Trophoblast cell (in vitro differentiated cells and primary cell): Measurements from ENCODE around the gene FSTL1.

Experiments
- DNase-seq, 2 donors: peaks; one replicate each; pipeline ENCODE4 v3.0.0-alpha.2; 2016
- H2AFZ ChIP-seq: 2 replicates; pipeline ENCODE4 v1.6.1; 2013; ENCODE audit warnings: low read length, moderate library complexity, mild to moderate bottlenecking; ENCODE audit not compliant: insufficient read depth, poor library complexity
- H2AK5ac ChIP-seq: 2 replicates; pipeline ENCODE4 v1.6.1; 2013; ENCODE audit warnings: mild to moderate bottlenecking, low read length
- H2BK120ac ChIP-seq: 2 replicates; pipeline ENCODE4 v1.6.1; 2013; ENCODE audit warnings: low read length, mild to moderate bottlenecking, moderate library complexity; ENCODE audit not compliant: insufficient read depth, poor library complexity
- H2BK12ac ChIP-seq: 2 replicates; pipeline ENCODE4 v1.6.1; 2013; ENCODE audit warnings: mild to moderate bottlenecking, low read length, moderate library complexity
- H2BK5ac ChIP-seq: 2 replicates; pipeline ENCODE4 v1.6.1; 2013; ENCODE audit warnings: low read length, low read depth, moderate library complexity, mild to moderate bottlenecking; ENCODE audit not compliant: poor library complexity
- H3K14ac ChIP-seq: 2 replicates; pipeline ENCODE4 v1.6.1; 2013; ENCODE audit warnings: mild to moderate bottlenecking, low read length
- H3K18ac ChIP-seq: 2 replicates; pipeline ENCODE4 v1.6.1; 2013; ENCODE audit warnings: mild to moderate bottlenecking, low read length
- H3K23ac ChIP-seq: 2 replicates; pipeline ENCODE4 v1.6.1; 2013; ENCODE audit warnings: low read length
- H3K27ac ChIP-seq: 2 replicates; pipeline ENCODE4 v1.5.1; 2013; ENCODE audit warnings: low read depth, mild to moderate bottlenecking, inconsistent platforms, low read length, moderate library complexity
- H3K27me3 ChIP-seq: 2 replicates; pipeline ENCODE4 v1.6.1; 2013; ENCODE audit warnings: inconsistent platforms, mild to moderate bottlenecking, low read length, moderate library complexity; ENCODE audit not compliant: insufficient read depth
- H3K36me3 ChIP-seq, 2 experiments: 1 replicate in 1 of 2; 2 replicates in 1 of 2; pipeline ENCODE4 v1.6.1; 2013; ENCODE audit warnings: low read length in 2 of 2, mild to moderate bottlenecking in 2 of 2, moderate library complexity in 1 of 2; ENCODE audit not compliant: insufficient read depth in 2 of 2, control insufficient read depth in 1 of 2
- H3K4ac ChIP-seq: 2 replicates; pipeline ENCODE4 v1.6.1; 2013; ENCODE audit warnings: low read depth, mild to moderate bottlenecking, low read length, moderate library complexity
- H3K4me1 ChIP-seq, 2 experiments: 1 replicate in 1 of 2; 2 replicates in 1 of 2; pipeline ENCODE4 v1.6.1; 2013; ENCODE audit warnings: low read length in 2 of 2, mild to moderate bottlenecking in 2 of 2, moderate library complexity in 1 of 2; ENCODE audit not compliant: insufficient read depth in 2 of 2, control insufficient read depth in 1 of 2
- H3K4me2 ChIP-seq: 2 replicates; pipeline ENCODE4 v1.6.1; 2013; ENCODE audit warnings: inconsistent platforms, mild to moderate bottlenecking, low read length, moderate library complexity
- H3K4me3 ChIP-seq: 2 replicates; pipeline ENCODE4 v1.5.1; 2013; ENCODE audit warnings: mild to moderate bottlenecking, low read depth, low read length, inconsistent platforms
- H3K79me1 ChIP-seq: one replicate; pipeline ENCODE4 v1.6.1; 2013; ENCODE audit warnings: low read length
- H3K79me2 ChIP-seq: 2 replicates; pipeline ENCODE4 v1.6.1; 2013; ENCODE audit warnings: low read length, mild to moderate bottlenecking; ENCODE audit not compliant: control insufficient read depth, insufficient read depth, poor library complexity
- H3K9ac ChIP-seq: 2 replicates; pipeline ENCODE4 v1.6.1; 2013; ENCODE audit warnings: mild to moderate bottlenecking, low read length
- H3K9me3 ChIP-seq: 2 replicates; pipeline ENCODE4 v1.6.1; 2013; ENCODE audit warnings: low read depth, mild to moderate bottlenecking, control low read depth, inconsistent platforms, low read length; ENCODE audit not compliant: insufficient read depth
- H4K12ac ChIP-seq: 2 replicates; pipeline ENCODE4 v1.6.1; 2013; ENCODE audit warnings: low read depth, mild to moderate bottlenecking, low read length, moderate library complexity
- H4K8ac ChIP-seq: 2 replicates; pipeline ENCODE4 v1.6.1; 2013; ENCODE audit warnings: low read depth, mild to moderate bottlenecking, low read length, moderate library complexity
- H4K91ac ChIP-seq: one replicate; pipeline ENCODE4 v1.6.1; 2013; ENCODE audit warnings: low read depth, mild to moderate bottlenecking, low read length, moderate library complexity
- WGBS: extraction: QIAGEN DNeasy Blood & Tissue Kit; methylation state at CpG from one replicate; pipeline ENCODE4 v1.1.7; 2013; ENCODE audit warnings: missing lambda C conversion rate; ENCODE audit not compliant: insufficient read length, insufficient coverage; ENCODE audit errors: extremely low coverage; 5-methylcytosine and 5-hydroxymethylcytosine counted together

Gene FSTL1

DNA sequence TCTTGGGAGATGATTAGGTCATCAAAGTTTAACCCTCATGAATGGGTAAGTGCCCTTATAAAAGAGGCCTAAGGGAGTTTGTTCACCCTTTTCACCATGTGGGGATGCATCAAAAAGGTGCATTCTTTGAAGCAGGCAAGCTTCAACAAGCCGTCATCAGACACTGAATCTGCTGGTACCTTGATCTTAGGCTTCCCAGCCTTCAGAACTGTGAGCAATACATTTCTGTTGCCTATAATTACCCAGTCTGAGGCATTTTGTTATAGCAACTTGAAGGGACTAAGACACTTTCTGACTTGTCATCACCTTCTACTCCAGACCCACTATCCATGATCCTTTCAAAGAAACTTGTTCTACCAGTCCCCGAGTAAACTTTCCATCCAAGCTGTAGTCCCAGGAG lies 57.0 kb downstream of the FSTL1 start:
- Histone ChIP-seq H4K91ac (no peak overlapping the region), H2BK120ac (no peak overlapping the region), H3K9me3 (no peaks in the 10 kb centered on the region), H4K12ac (no peak overlapping the region), H3K79me2 (no peaks in the 10 kb centered on the region), H2BK12ac (no peak overlapping the region), H3K4me3 (no peak overlapping the region), H3K27ac (no peak overlapping the region), H2AK5ac (no peak overlapping the region), H3K27me3 (no peaks in the 10 kb centered on the region), H3K79me1 (no peaks in the 10 kb centered on the region), H2BK5ac (no peak overlapping the region), H3K18ac (no peak overlapping the region), H3K9ac (no peak overlapping the region), H3K36me3 (peaks cover 11 to 39% of the 10 kb centered on the region in 2 experiments), H3K23ac (no peak overlapping the region), H3K4me1 (no peaks in the 10 kb centered on the region), H4K8ac (no peak overlapping the region), H3K14ac (no peak overlapping the region), H3K4me2 (no peak overlapping the region), H3K4ac (no peak overlapping the region), H2AFZ (no peak overlapping the region)
- DNase-seq, result peak; percentile 88 to 98
- WGBS, result no CpG with 5 or more reads among the region's 2 CpGs

DNA sequence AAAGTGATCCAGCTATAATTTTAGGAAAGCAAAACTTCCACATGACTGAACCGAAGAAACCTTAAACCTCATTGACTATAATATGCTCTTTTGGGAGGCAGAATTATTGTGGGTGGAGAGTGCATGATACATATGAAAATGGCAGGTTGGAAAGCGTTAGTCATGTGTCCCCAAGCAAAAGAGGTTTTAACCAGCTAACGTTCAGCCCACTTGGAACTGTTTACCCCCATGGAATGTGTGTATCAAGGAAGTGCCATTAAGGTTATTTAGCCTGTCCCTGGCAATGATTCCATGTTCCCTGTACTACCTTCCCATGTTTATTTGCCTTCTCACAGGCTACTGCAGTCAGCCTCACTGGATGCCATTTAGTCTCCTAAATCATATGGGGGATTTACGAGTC lies 57.5 kb downstream of the FSTL1 start:
- Histone ChIP-seq H3K4ac (no peak overlapping the region), H3K79me1 (no peaks in the 10 kb centered on the region), H3K4me2 (no peak overlapping the region), H3K27ac (no peak overlapping the region), H2BK120ac (no peak overlapping the region), H3K9me3 (no peaks in the 10 kb centered on the region), H2AFZ (no peak overlapping the region), H3K14ac (no peak overlapping the region), H3K27me3 (no peaks in the 10 kb centered on the region), H3K4me1 (no peaks in the 10 kb centered on the region), H3K36me3 (peaks cover 10 to 36% of the 10 kb centered on the region in 2 experiments), H2BK5ac (no peak overlapping the region), H2BK12ac (no peak overlapping the region), H3K18ac (no peak overlapping the region), H3K4me3 (no peak overlapping the region), H4K12ac (no peak overlapping the region), H3K9ac (no peak overlapping the region), H3K23ac (no peak overlapping the region), H4K8ac (no peak overlapping the region), H2AK5ac (no peak overlapping the region), H3K79me2 (no peaks in the 10 kb centered on the region), H4K91ac (no peak overlapping the region)
- WGBS, result no CpG with 5 or more reads among the region's 4 CpGs
- peak; percentile 9 to 60 for DNase-seq

DNA sequence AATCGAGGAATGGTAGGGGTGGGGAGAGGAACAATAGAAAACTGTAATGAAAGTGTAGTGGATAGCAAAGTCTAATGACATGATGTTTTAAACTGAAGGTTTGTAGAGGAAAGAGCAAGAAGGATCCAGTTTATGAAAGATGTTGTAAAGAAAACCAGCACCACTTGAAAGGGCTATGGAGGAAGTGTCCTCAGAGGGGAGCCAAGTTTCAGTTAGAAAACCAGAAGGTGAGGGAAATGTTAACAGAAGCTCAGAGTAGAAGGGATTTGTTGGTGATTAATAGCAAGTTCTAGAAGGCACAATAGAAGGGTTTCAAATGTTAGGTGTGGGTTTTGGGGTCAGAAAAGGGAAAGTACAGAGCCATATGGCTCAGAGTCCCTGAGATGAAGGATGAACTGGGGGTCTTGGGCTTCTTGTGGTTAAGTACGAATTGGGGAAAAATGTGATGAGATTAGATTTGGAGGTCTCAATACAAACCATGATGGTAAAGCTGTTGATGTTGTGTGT lies 67.8 kb downstream of the FSTL1 start:
- Histone ChIP-seq H3K79me1 (no peaks in the 10 kb centered on the region), H2AFZ (no peak overlapping the region), H3K27ac (no peak overlapping the region), H3K9me3 (no peaks in the 10 kb centered on the region), H3K4ac (no peak overlapping the region), H3K18ac (no peak overlapping the region), H2BK12ac (no peak overlapping the region), H3K23ac (no peak overlapping the region), H4K12ac (no peak overlapping the region), H3K4me1 (no peaks in the 10 kb centered on the region), H3K14ac (no peak overlapping the region), H2AK5ac (no peak overlapping the region), H4K91ac (no peak overlapping the region), H2BK120ac (no peak overlapping the region), H3K4me3 (no peak overlapping the region), H3K79me2 (no peaks in the 10 kb centered on the region), H3K27me3 (no peaks in the 10 kb centered on the region), H3K36me3 (no peaks in the 10 kb centered on the region), H4K8ac (no peak overlapping the region), H3K9ac (no peak overlapping the region), H2BK5ac (no peak overlapping the region), H3K4me2 (no peak overlapping the region)
- no peak for DNase-seq
- no CpG with 5 or more reads among the region's 2 CpGs for WGBS

DNA sequence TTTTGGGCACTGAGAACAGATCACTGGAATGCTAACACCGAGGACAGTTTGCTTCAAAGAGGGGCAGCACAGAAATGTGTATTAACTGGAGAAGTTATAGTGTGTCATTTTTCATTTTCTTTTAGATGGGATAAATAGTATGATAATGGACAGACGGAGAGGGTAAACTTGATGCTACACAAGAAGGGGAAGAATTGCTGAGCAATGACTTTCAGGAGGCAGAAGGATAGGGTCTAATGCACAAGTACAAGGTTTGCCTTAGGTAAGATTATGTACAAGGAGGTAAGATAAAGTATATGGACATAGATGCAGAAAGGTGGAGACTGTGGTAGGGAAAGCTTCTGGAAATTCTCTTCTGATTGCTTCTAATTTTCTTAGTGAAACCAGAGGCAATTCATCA lies 69.3 kb downstream of the FSTL1 start:
- Histone ChIP-seq H2BK12ac (no peak overlapping the region), H3K27me3 (no peaks in the 10 kb centered on the region)
- WGBS, result no CpG with 5 or more reads among the region's 2 CpGs

More for the DNA sequence above, 69.3 kb downstream of the FSTL1 start:
- Histone ChIP-seq H4K91ac (no peak overlapping the region), H3K27ac (no peak overlapping the region), H3K9ac (no peak overlapping the region), H2BK5ac (no peak overlapping the region), H3K4ac (no peak overlapping the region), H3K79me2 (no peaks in the 10 kb centered on the region), H4K8ac (no peak overlapping the region), H3K23ac (no peak overlapping the region), H3K4me3 (no peak overlapping the region), H3K18ac (no peak overlapping the region), H3K4me2 (no peak overlapping the region), H3K36me3 (no peaks in the 10 kb centered on the region), H3K4me1 (no peaks in the 10 kb centered on the region), H2BK120ac (no peak overlapping the region), H3K79me1 (no peaks in the 10 kb centered on the region), H2AFZ (no peak overlapping the region), H3K9me3 (no peaks in the 10 kb centered on the region), H2AK5ac (no peak overlapping the region), H3K14ac (no peak overlapping the region), H4K12ac (no peak overlapping the region)
- no peak for DNase-seq
